GM10266 (cell line): Measurements from ENCODE around the gene DBF4B.

ENCODE experiments used
- DNase-seq: peaks from one replicate; pipeline ENCODE4 v3.0.0; 2012; ENCODE audit errors: extremely low spot score
- TF ChIP-seq, protein P1 (sequence below): IDR thresholded peaks from 2 replicates; pipeline ENCODE4 v1.5.1; 2012; ENCODE audit warnings: mild to moderate bottlenecking, low read depth; ENCODE audit not compliant: control insufficient read depth, insufficient read depth; ENCODE audit errors: missing control alignments

Gene DBF4B

DNA sequence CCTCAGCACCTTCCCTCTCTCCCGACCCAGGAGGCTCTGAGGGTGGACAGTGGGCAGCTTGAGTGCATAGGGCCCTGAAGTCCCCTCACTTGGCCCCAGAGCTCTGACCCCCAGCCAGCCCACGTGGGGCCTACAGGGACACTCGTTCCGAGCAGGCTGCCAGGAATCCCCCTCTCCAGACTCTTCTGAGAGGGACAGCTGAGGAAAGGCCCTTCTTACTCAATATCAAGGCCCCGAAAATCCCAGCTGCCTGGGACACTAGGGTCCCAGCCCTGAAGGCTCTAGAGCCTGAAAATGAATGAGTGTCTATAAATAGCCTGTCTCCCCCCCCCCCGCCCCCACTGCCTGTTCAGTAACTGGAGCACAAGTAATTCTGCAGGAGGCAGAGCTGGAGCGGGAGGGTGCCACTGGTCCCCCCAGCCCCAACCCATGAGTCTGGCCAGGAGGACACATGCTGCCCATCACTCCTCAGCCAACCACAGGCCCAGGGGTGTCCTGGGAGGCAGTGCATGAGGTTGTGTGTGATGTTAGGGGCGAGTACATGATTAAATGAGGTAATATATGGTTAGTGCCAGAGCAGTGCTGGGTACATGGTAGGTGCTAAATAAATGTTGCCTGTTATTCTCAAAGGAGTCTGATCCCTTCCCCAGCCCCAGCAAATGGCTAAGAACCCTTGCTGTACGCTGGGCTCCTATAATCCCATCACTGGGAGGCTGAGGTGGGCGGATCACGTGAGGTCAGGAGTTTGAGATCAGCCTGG lies 61.9 kb downstream of the DBF4B start:
- TF ChIP-seq, protein P1, sequence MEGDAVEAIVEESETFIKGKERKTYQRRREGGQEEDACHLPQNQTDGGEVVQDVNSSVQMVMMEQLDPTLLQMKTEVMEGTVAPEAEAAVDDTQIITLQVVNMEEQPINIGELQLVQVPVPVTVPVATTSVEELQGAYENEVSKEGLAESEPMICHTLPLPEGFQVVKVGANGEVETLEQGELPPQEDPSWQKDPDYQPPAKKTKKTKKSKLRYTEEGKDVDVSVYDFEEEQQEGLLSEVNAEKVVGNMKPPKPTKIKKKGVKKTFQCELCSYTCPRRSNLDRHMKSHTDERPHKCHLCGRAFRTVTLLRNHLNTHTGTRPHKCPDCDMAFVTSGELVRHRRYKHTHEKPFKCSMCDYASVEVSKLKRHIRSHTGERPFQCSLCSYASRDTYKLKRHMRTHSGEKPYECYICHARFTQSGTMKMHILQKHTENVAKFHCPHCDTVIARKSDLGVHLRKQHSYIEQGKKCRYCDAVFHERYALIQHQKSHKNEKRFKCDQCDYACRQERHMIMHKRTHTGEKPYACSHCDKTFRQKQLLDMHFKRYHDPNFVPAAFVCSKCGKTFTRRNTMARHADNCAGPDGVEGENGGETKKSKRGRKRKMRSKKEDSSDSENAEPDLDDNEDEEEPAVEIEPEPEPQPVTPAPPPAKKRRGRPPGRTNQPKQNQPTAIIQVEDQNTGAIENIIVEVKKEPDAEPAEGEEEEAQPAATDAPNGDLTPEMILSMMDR = no peak
- DNase-seq = no peak

GRCh38 chr17:44772308-44773045 lies 64.0 kb downstream of the DBF4B start:
- TF ChIP-seq, protein P1 = no peak
- no peak for DNase-seq

DNA sequence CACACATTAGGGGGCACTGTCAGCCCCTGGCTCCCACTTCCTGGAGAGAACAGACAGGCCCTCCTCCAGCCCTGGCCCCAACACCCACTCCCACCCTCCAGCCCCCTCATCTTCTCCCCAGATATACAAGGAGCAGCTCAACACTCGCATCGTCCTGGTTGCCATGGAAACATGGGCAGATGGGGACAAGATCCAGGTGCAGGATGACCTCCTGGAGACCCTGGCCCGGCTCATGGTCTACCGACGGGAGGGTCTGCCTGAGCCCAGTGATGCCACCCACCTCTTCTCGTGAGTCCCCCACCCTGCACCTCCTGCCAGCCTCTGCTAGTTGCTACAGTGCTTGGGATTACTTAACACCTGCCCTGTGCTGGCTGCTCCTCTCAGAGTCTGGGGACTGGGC lies 64.7 kb downstream of the DBF4B start:
- no peak for DNase-seq
- TF ChIP-seq, protein P1 = no peak

DNA sequence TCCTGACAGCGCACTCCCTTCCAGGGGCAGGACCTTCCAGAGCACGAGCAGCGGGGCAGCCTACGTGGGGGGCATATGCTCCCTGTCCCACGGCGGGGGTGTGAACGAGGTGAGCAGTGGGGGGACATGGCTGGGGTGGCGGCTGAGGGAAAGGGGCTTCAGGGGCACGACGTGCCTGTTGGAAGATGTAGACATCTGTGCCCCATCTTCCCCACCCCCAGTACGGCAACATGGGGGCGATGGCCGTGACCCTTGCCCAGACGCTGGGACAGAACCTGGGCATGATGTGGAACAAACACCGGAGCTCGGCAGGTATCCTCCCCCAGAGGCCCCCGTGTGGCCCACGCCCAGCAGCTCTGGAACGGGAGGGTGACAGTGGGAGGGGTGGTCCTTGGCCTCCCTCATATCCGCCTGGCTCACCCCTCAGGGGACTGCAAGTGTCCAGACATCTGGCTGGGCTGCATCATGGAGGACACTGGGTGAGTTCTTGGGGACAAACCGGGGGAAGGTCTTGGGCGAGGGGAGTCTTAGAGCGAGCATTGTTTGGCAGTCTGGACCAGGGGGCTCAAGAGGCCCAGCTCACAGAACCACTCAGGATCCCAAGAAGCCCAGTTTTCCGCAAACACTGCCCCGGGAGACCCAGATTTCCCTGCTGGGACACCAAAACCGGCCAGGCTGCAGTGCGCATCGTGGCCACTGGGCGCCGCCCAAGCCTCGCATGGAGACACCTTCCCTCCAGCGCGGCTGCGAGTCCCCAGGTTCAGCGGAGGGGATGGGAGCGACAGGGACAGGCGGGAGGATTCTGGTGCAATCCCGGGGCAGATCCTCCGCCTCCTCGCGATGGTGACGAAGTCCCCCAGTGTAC lies 66.0 kb downstream of the DBF4B start:
- TF ChIP-seq, protein P1 = peak; percentile 100
- peak; percentile 89 for DNase-seq

- peak; percentile 98 for DNase-seq
- TF ChIP-seq, protein P1 = no peak
Measured at GRCh38 chr17:44775136-44775837, 66.8 kb downstream of the DBF4B start.

- TF ChIP-seq, protein P1 = no peak
- no peak for DNase-seq
Measured at GRCh38 chr17:44775838-44776621, 67.6 kb downstream of the DBF4B start.
